Right atrium auricular region (tissue), 2 donors: Measurements from ENCODE around the gene GOLM1. TPM values are rescaled to one million over a fixed set of nuclear protein-coding genes. Genes with fewer than 3 reads are reported as not detected.

Source experiments
- DNase-seq: peaks from one replicate; pipeline ENCODE4 v3.0.0-alpha.2; 2019; ENCODE audit warnings: low spot score
- H3K27ac ChIP-seq, 2 donors: fragments of 200-600 bp; sonication (generic); 1 replicate in 1 of 2; 2 replicates in 1 of 2; pipeline ENCODE4 v1.5.1; 2016 to 2019
- H3K27me3 ChIP-seq, 2 donors: fragments of 200-600 bp; sonication (generic); one replicate each; pipeline versions ENCODE4 v1.5.1 to v1.6.0; 2017 to 2019
- H3K36me3 ChIP-seq: fragments of 200-600 bp; sonication (generic); one replicate; pipeline ENCODE4 v1.5.1; 2016
- H3K4me1 ChIP-seq, 2 donors: fragments of 200-600 bp; sonication (generic); one replicate each; pipeline versions ENCODE4 v1.5.1 to v1.6.0; 2017 to 2019
- H3K4me3 ChIP-seq, 2 donors: fragments of 200-600 bp; sonication (generic); 1 replicate in 1 of 2; 2 replicates in 1 of 2; pipeline ENCODE4 v1.5.1; 2017 to 2019; ENCODE audit warnings: mild to moderate bottlenecking in 1 of 2, moderate library complexity in 1 of 2
- H3K9me3 ChIP-seq, 2 donors: fragments of 200-600 bp; sonication (generic); one replicate each; pipeline ENCODE4 v1.5.1; 2019
- total RNA-seq, 2 donors: library from RNA; depleted of rRNA; stranded (reverse); fragments of >200 nt; gene quantifications; one replicate each; pipeline ENCODE4 v1.1.0, GENCODE V29; 2016
- TF ChIP-seq, protein P1 (sequence below), 2 donors: fragments of 200-600 bp; sonication (generic); IDR thresholded peaks; one replicate each; pipeline ENCODE4 v1.5.1; 2019; ENCODE audit warnings: antibody characterized with exemption in 2 of 2

Gene GOLM1
- total RNA-seq, 2 donors from 2014 or later = 4.9 to 12.4 TPM

DNA sequence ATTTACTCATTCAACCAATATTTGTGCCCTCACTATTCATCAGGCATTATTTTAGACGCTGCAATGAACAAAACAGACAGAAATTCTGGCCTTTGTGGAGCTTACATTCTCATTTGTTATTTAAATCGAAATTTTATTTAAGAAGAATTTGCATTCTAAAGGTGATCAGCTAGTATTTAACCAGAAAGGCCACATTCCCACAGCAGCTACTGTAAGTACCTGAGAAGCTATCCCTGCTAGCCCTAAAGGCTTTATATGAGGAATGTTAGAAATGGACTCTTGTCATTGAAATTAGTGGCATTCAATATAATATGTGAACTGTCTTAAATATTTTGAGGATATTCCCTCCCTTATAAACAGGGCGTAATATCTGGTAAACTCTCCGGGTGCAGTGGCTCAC is 35.0 kb upstream of the GOLM1 start:
- H3K36me3 ChIP-seq = no peaks in the 10 kb centered on the region
- no peaks in the 10 kb centered on the region for H3K9me3 ChIP-seq
- TF ChIP-seq, protein P1, sequence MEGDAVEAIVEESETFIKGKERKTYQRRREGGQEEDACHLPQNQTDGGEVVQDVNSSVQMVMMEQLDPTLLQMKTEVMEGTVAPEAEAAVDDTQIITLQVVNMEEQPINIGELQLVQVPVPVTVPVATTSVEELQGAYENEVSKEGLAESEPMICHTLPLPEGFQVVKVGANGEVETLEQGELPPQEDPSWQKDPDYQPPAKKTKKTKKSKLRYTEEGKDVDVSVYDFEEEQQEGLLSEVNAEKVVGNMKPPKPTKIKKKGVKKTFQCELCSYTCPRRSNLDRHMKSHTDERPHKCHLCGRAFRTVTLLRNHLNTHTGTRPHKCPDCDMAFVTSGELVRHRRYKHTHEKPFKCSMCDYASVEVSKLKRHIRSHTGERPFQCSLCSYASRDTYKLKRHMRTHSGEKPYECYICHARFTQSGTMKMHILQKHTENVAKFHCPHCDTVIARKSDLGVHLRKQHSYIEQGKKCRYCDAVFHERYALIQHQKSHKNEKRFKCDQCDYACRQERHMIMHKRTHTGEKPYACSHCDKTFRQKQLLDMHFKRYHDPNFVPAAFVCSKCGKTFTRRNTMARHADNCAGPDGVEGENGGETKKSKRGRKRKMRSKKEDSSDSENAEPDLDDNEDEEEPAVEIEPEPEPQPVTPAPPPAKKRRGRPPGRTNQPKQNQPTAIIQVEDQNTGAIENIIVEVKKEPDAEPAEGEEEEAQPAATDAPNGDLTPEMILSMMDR (IDR thresholded peaks at IDR 0.05) = no peak
- DNase-seq = no peak
- no peaks in the 10 kb centered on the region for H3K4me1 ChIP-seq
- no peak overlapping the region for H3K4me3 ChIP-seq
- no peaks in the 10 kb centered on the region for H3K27me3 ChIP-seq
- no peak overlapping the region for H3K27ac ChIP-seq

DNA sequence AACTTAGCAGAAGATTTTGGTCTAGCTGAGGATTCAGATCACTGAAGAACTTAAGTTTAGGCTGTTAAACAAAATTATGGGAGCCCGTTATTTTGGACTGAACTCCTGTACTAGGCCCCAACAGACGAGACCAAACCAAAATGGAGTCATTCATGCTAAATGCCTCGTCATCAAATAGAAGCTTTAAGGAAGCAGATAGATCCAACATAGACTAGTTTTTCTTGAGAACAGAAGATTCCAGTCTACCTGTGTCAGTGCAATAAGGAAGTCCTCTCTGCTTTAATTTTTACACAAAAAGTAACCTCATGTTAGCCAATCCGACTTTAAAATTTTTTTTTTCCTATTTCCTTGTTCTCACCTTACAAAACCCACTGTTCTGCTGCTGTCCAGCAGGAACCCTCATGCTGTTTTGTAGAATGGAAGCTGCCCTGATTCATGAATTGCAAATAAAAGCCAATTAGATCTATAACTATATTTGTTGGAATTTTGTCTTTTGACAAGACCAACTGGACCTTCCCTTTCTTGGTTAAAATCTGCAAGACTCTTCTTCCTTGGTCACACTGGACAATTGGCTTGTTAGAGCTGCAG is 29.0 kb upstream of the GOLM1 start:
- Histone ChIP-seq H3K27ac (no peak overlapping the region), H3K36me3 (no peaks in the 10 kb centered on the region), H3K27me3 (no peaks in the 10 kb centered on the region), H3K9me3 (no peaks in the 10 kb centered on the region), H3K4me1 (peaks cover 0 to 8% of the 10 kb centered on the region in 2 donors), H3K4me3 (no peak overlapping the region)
- DNase-seq = no peak
- TF ChIP-seq, protein P1 (IDR thresholded peaks at IDR 0.05) = no peak

DNA sequence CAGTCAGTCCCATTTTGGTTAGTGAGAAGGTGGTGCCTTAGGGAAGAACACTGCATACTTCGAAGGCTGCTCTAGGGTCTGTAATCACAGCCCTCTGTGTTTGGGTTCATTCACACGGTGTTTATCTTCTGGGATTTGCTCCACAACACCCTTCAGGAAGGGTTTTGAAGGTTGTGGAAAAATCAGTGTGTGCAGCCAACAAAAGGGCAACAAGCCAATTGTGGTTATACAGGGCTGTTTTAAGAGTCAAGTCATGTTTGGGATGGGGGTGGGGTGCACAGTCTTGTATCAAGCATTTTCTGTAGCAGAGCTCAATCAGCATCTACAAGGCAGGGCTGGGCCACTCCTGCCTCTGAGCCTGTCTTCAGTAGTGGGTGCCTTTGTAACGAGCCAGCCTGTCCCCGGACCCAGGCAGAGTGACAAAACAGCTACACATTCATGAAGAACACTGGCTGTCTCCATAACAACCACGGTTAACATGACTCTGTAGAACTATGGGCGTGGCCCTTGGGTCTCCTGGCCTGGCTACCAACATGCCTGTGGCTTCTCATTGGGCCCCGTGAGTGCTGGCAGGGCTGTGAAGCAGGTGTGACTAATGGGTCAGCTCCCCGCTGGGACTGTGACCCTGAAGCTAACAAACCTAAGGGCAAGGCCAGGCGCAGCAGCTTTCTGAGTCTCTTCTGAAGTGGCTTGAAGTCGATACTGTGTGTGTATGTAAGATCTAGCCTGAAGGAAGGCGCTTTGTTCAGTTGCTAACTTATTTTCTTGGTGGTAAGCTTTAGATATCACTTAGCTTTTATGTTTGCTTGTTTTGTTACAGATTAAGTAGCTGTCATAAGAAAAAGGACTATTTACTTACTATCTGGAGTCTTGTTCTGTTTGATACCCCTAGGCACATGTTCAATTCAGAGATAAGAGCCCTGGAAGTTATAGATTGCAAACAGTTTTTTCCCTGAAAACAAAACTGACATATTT is 27.9 kb upstream of the GOLM1 start:
- no peaks in the 10 kb centered on the region for H3K36me3 ChIP-seq
- H3K27ac ChIP-seq = no peak overlapping the region
- peak; percentile 64 for DNase-seq
- peaks cover 0 to 8% of the 10 kb centered on the region in 2 donors for H3K4me1 ChIP-seq
- H3K27me3 ChIP-seq = no peaks in the 10 kb centered on the region
- TF ChIP-seq, protein P1 (IDR thresholded peaks at IDR 0.05) = no peak
- no peaks in the 10 kb centered on the region for H3K9me3 ChIP-seq
- H3K4me3 ChIP-seq = no peak overlapping the region

DNA sequence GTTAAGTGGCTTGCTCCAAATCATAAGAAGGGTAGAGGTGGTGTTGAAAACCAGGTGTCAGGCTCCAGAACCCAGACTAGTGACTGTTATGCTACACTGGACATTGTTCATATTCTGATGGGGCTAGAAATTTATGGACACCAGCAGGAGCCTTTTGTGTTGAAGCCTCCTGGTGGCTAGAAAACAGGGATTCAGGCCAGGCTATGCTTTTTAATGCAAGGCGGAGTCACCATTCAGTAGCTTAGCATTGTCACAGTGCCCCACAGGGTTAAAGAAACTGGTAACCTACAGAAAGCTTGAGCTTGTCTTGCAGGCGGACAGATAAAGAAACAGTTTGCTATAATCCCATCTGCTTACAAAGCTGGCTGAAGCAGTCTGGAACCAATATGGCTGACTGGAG is 23.0 kb upstream of the GOLM1 start:
- H3K4me1 ChIP-seq = peaks cover 0 to 7% of the 10 kb centered on the region in 2 donors
- H3K36me3 ChIP-seq = no peaks in the 10 kb centered on the region
- DNase-seq = no peak
- TF ChIP-seq, protein P1 (IDR thresholded peaks at IDR 0.05) = no peak
- no peak overlapping the region for H3K4me3 ChIP-seq
- H3K9me3 ChIP-seq = no peaks in the 10 kb centered on the region
- H3K27me3 ChIP-seq = no peaks in the 10 kb centered on the region
- H3K27ac ChIP-seq = no peak overlapping the region

DNA sequence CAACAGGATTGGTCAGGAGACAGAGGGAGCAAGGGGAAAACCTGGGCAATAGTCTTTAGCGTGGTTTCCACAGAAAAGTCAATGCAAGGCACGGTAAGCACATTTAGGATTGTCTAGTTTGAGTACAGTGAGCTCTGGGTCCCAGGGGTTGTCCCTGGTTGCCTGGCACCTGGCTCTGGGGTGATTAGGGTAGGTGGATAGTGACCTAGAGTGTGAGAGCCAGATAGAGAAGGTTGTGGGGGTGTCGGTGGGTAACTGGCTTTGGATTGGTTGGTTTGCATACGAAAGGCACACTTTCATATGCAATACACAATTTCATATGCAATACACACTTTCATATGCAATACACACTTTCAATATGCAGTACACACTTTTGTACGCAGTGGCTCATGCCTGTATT is 20.1 kb upstream of the GOLM1 start:
- Histone ChIP-seq H3K4me3 (no peak overlapping the region), H3K4me1 (no peaks in the 10 kb centered on the region), H3K36me3 (no peaks in the 10 kb centered on the region), H3K27me3 (no peaks in the 10 kb centered on the region), H3K27ac (no peak overlapping the region), H3K9me3 (no peaks in the 10 kb centered on the region)
- TF ChIP-seq, protein P1 (IDR thresholded peaks at IDR 0.05) = no peak
- no peak for DNase-seq
